Endothelial cell of umbilical vein (primary cell): ENCODE results near the gene VMP1.

Experiments used
- FOS ChIP-seq: IDR thresholded peaks from 2 replicates; pipeline ENCODE4 v1.6.1; 2011; ENCODE audit warnings: mild to moderate bottlenecking, low read length, moderate library complexity, borderline replicate concordance; ENCODE audit not compliant: insufficient read depth
- JUN ChIP-seq: IDR thresholded peaks from 2 replicates; pipeline ENCODE4 v1.6.1; 2011; ENCODE audit warnings: borderline replicate concordance, low read depth; ENCODE audit not compliant: insufficient read length, insufficient read depth
- POLR2A ChIP-seq: IDR thresholded peaks from 2 replicates; pipeline ENCODE4 v1.6.1; 2012; ENCODE audit warnings: low read depth, mild to moderate bottlenecking, control low read depth, low read length
- POLR2AphosphoS5 ChIP-seq: IDR thresholded peaks from 2 replicates; pipeline ENCODE4 v1.6.1; 2012; ENCODE audit warnings: low read depth, mild to moderate bottlenecking, control low read depth, low read length, moderate library complexity; ENCODE audit not compliant: insufficient read depth
- TF ChIP-seq, protein P1 (sequence below), 2 donors: IDR thresholded peaks; 1 replicate in 1 of 2; 2 replicates in 1 of 2; pipeline ENCODE4 v1.5.1; 2011; ENCODE audit warnings: low read length in 2 of 2, mild to moderate bottlenecking in 2 of 2, moderate library complexity in 2 of 2, control low read depth in 1 of 2, inconsistent platforms in 1 of 2, low read depth in 1 of 2; ENCODE audit not compliant: insufficient read depth in 1 of 2; ENCODE audit errors: extremely low read depth in 1 of 2
- TF ChIP-seq, protein P2 (sequence below): IDR thresholded peaks from 2 replicates; pipeline ENCODE4 v1.6.1; 2011; ENCODE audit not compliant: insufficient read depth, insufficient read length

DNA sequence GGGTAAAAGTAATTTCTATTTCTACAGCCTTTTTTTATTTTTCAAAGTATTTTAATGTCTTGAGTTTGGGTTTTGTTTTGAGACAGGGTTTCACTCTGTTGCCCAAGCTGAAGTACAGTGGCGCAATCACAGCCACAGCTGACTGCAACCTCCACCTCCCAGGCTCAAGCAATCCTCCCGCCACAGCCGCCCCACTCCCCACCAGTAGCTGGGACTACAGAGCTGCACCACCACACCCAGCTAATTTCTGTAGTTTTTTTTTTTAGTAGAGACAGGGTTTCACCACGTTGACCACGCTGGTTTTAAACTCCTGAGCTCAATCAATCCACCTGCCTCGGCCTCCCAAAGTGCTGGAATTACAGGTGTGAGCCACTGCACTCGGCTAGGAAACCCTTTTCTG, 141.3 kb downstream of the VMP1 start:
- TF ChIP-seq, protein P1, sequence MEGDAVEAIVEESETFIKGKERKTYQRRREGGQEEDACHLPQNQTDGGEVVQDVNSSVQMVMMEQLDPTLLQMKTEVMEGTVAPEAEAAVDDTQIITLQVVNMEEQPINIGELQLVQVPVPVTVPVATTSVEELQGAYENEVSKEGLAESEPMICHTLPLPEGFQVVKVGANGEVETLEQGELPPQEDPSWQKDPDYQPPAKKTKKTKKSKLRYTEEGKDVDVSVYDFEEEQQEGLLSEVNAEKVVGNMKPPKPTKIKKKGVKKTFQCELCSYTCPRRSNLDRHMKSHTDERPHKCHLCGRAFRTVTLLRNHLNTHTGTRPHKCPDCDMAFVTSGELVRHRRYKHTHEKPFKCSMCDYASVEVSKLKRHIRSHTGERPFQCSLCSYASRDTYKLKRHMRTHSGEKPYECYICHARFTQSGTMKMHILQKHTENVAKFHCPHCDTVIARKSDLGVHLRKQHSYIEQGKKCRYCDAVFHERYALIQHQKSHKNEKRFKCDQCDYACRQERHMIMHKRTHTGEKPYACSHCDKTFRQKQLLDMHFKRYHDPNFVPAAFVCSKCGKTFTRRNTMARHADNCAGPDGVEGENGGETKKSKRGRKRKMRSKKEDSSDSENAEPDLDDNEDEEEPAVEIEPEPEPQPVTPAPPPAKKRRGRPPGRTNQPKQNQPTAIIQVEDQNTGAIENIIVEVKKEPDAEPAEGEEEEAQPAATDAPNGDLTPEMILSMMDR (IDR thresholded peaks at IDR 0.05; ENCODE audit: extremely low read depth in 1 of 2, insufficient read depth in 1 of 2, low read depth in 1 of 2, low read length in 2 of 2), result no peak
- TF ChIP-seq POLR2AphosphoS5 (no peak), POLR2A (no peak), JUN (no peak), FOS (no peak)
- TF ChIP-seq, protein P2, sequence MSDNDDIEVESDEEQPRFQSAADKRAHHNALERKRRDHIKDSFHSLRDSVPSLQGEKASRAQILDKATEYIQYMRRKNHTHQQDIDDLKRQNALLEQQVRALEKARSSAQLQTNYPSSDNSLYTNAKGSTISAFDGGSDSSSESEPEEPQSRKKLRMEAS, result no peak
